Measurements from ENCODE around the gene THRA. TPM values are rescaled to one million over a fixed set of nuclear protein-coding genes. Genes with fewer than 3 reads are reported as not detected.
A peak's percentile ranks its signal among the peaks of the same experiment; 100 is the strongest.

Gene THRA, protein sequence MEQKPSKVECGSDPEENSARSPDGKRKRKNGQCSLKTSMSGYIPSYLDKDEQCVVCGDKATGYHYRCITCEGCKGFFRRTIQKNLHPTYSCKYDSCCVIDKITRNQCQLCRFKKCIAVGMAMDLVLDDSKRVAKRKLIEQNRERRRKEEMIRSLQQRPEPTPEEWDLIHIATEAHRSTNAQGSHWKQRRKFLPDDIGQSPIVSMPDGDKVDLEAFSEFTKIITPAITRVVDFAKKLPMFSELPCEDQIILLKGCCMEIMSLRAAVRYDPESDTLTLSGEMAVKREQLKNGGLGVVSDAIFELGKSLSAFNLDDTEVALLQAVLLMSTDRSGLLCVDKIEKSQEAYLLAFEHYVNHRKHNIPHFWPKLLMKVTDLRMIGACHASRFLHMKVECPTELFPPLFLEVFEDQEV
- total RNA-seq (57.3 TPM), polyA plus RNA-seq (ENCODE audit: insufficient read depth in 1 of 8, insufficient read length in 8 of 8, low replicate concordance in 1 of 8) (10 to 100 TPM; 58.3 to 75.2 (median 66.2) TPM)
- long read RNA-seq, donor 1, full-length matches to known transcripts: 4 of 4 reads
- long read RNA-seq, donor 1, partial matches to known transcripts: 0 of 4 reads
- long read RNA-seq, donor 1, other reads (novel, unspliced or antisense): 0 of 4 reads
- long read RNA-seq, donor 2: 0 reads
- long read RNA-seq, donor 3, full-length matches to known transcripts: 17 of 85 reads
- long read RNA-seq, donor 3, partial matches to known transcripts: 68 of 85 reads
- long read RNA-seq, donor 3, other reads (novel, unspliced or antisense): 0 of 85 reads
- long read RNA-seq, donor 4, full-length matches to known transcripts: 3 of 3 reads
- long read RNA-seq, donor 4, partial matches to known transcripts: 0 of 3 reads
- long read RNA-seq, donor 4, other reads (novel, unspliced or antisense): 0 of 3 reads
- long read RNA-seq, donor 5, full-length matches to known transcripts: 26 of 52 reads
- long read RNA-seq, donor 5, partial matches to known transcripts: 26 of 52 reads
- long read RNA-seq, donor 5, other reads (novel, unspliced or antisense): 0 of 52 reads
- long read RNA-seq, donor 6, full-length matches to known transcripts: 20 of 30 reads
- long read RNA-seq, donor 6, partial matches to known transcripts: 10 of 30 reads
- long read RNA-seq, donor 6, other reads (novel, unspliced or antisense): 0 of 30 reads
- long read RNA-seq, donor 7, full-length matches to known transcripts: 10 of 10 reads
- long read RNA-seq, donor 7, partial matches to known transcripts: 0 of 10 reads
- long read RNA-seq, donor 7, other reads (novel, unspliced or antisense): 0 of 10 reads
- long read RNA-seq, donor 8, full-length matches to known transcripts: 2 of 14 reads
- long read RNA-seq, donor 8, partial matches to known transcripts: 12 of 14 reads
- long read RNA-seq, donor 8, other reads (novel, unspliced or antisense): 0 of 14 reads
- long read RNA-seq, donor 9, full-length matches to known transcripts: 7 of 7 reads
- long read RNA-seq, donor 9, partial matches to known transcripts: 0 of 7 reads
- long read RNA-seq, donor 9, other reads (novel, unspliced or antisense): 0 of 7 reads
- long read RNA-seq, donor 10, partial matches to known transcripts: 15 of 16 reads
- long read RNA-seq, donor 10, other reads (novel, unspliced or antisense): 0 of 16 reads
- long read RNA-seq, donor 11, full-length matches to known transcripts: 12 of 12 reads
- long read RNA-seq, donor 11, partial matches to known transcripts: 0 of 12 reads
- long read RNA-seq, donor 11, other reads (novel, unspliced or antisense): 0 of 12 reads

- H3K4me1 ChIP-seq (ENCODE audit: control insufficient read depth, insufficient read depth, low read length): peaks cover 59% of the 10 kb centered on the region
- DNase-seq: peak; percentile 89
- H3K9me3 ChIP-seq (replicated peaks; ENCODE audit: control insufficient read depth, low read depth, low read length): no peaks in the 10 kb centered on the region
- no peaks in the 10 kb centered on the region for H3K27me3 ChIP-seq (ENCODE audit: control insufficient read depth, insufficient read depth, low read length)
- H3K4me3 ChIP-seq (ENCODE audit: low read length): peak within 1 kb of the TSS; percentile 99
- H3K27ac ChIP-seq (ENCODE audit: low read length): peak within 1 kb of the TSS; percentile 87
- WGBS (ENCODE audit: insufficient coverage): under 1% methylated on average over 50 of the region's 83 CpGs
- H3K36me3 ChIP-seq (ENCODE audit: control insufficient read depth, insufficient read depth, low read length): peaks cover 5% of the 10 kb centered on the region
These were observed at the start of gene THRA for GRCh38 chr17:40062329-40063186. Gene THRA (plus strand): TSS chr17:40062965. CDS start chr17:40074489, 11,524 bp downstream.

GRCh38 chr17:40014375-40014980 lies 48.3 kb upstream of the THRA start:
- whole genome bisulfite sequencing (ENCODE audit: insufficient coverage): 14% methylated on average over 7 of the region's 18 CpGs
- no peak overlapping the region for H3K4me3 ChIP-seq (ENCODE audit: low read length)
- peaks cover 1% of the 10 kb centered on the region for H3K36me3 ChIP-seq (ENCODE audit: control insufficient read depth, insufficient read depth, low read length)
- no peaks in the 10 kb centered on the region for H3K27me3 ChIP-seq (ENCODE audit: control insufficient read depth, insufficient read depth, low read length)
- no peaks in the 10 kb centered on the region for H3K9me3 ChIP-seq (replicated peaks; ENCODE audit: control insufficient read depth, low read depth, low read length)
- H3K4me1 ChIP-seq (ENCODE audit: control insufficient read depth, insufficient read depth, low read length): peaks cover 59% of the 10 kb centered on the region
- DNase-seq: no peak
- peak overlapping the region; percentile 20 for H3K27ac ChIP-seq (ENCODE audit: low read length)

GRCh38 chr17:40015005-40015997 lies 47.5 kb upstream of the THRA start, which contains the start of gene CSF3:
Gene CSF3 (plus strand): TSS chr17:40015440. CDS start chr17:40015475, 35 bp downstream.
- Histone ChIP-seq H3K4me3 (ENCODE audit: low read length) (no peak within 1 kb of the TSS), H3K27me3 (ENCODE audit: control insufficient read depth, insufficient read depth, low read length) (no peaks in the 10 kb centered on the region), H3K9me3 (replicated peaks; ENCODE audit: control insufficient read depth, low read depth, low read length) (no peaks in the 10 kb centered on the region), H3K36me3 (ENCODE audit: control insufficient read depth, insufficient read depth, low read length) (peaks cover 10% of the 10 kb centered on the region), H3K4me1 (ENCODE audit: control insufficient read depth, insufficient read depth, low read length) (peaks cover 67% of the 10 kb centered on the region), H3K27ac (ENCODE audit: low read length) (peak within 1 kb of the TSS; percentile 52)
- DNase-seq: no peak
- 53% methylated on average over 11 of the region's 20 CpGs for WGBS (ENCODE audit: insufficient coverage)

GRCh38 chr17:40015998-40016985 lies 46.5 kb upstream of the THRA start:
- H3K4me1 ChIP-seq (ENCODE audit: control insufficient read depth, insufficient read depth, low read length): peaks cover 77% of the 10 kb centered on the region
- peaks cover 16% of the 10 kb centered on the region for H3K36me3 ChIP-seq (ENCODE audit: control insufficient read depth, insufficient read depth, low read length)
- no peak overlapping the region for H3K4me3 ChIP-seq (ENCODE audit: low read length)
- H3K27ac ChIP-seq (ENCODE audit: low read length): no peak overlapping the region
- no peak for DNase-seq
- 54% methylated on average over 8 of the region's 26 CpGs for WGBS (ENCODE audit: insufficient coverage)
- no peaks in the 10 kb centered on the region for H3K9me3 ChIP-seq (replicated peaks; ENCODE audit: control insufficient read depth, low read depth, low read length)
- no peaks in the 10 kb centered on the region for H3K27me3 ChIP-seq (ENCODE audit: control insufficient read depth, insufficient read depth, low read length)

GRCh38 chr17:40017422-40018080 lies 45.2 kb upstream of the THRA start:
- Histone ChIP-seq H3K27me3 (ENCODE audit: control insufficient read depth, insufficient read depth, low read length) (no peaks in the 10 kb centered on the region), H3K4me1 (ENCODE audit: control insufficient read depth, insufficient read depth, low read length) (peaks cover 90% of the 10 kb centered on the region), H3K36me3 (ENCODE audit: control insufficient read depth, insufficient read depth, low read length) (peaks cover 29% of the 10 kb centered on the region), H3K9me3 (replicated peaks; ENCODE audit: control insufficient read depth, low read depth, low read length) (no peaks in the 10 kb centered on the region), H3K27ac (ENCODE audit: low read length) (peak overlapping the region; percentile 82), H3K4me3 (ENCODE audit: low read length) (no peak overlapping the region)
- peak; percentile 75 for DNase-seq
- 16% methylated on average over 7 of the region's 15 CpGs for WGBS (ENCODE audit: insufficient coverage)

DNA sequence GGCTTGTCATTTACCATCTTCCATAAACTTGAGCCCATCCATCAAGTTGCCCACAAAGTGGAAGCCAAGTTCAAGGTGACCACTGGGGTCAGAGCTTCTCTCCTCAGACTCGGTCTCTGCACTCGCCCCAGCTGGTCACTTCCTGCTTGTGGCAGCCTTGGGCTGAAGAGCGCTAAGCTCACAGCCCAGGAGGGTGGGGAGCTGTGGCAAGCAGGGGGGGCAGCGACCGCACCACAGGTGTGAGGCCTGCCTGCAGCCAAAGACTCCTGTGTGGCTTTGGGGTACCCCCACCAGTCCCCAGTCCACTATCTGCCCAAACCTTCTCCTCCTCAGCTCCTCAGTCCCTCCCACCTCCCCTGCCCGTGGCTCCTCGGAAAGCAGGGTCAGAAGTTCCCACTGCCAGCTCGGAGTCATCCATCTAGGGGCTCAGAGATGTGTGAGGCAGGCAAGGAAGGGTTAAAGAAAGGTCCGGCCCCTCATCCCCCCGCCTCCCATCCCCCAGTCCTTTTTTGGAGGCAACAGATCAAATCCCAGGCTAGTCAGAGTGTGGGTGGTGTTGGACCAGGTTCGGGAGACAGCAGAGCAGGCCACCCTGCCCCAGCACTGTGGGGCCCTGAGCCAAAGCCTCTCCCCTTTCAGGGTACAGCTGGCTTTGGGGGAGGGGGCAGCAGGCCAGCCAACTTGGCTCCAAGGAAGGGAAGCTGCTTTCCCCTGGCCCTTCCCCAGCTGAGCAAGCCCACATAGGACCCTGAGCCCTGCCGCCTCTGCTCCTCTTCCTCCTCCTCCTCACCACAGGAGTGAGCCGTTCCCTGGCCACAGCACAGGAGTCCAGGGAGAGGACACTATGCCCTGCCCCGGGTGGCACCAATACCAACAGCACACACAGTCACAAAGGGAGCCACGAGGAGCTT lies 44.3 kb upstream of the THRA start:
- 13% methylated on average over 11 of the region's 15 CpGs for WGBS (ENCODE audit: insufficient coverage)
- H3K9me3 ChIP-seq (replicated peaks; ENCODE audit: control insufficient read depth, low read depth, low read length): no peaks in the 10 kb centered on the region
- no peaks in the 10 kb centered on the region for H3K27me3 ChIP-seq (ENCODE audit: control insufficient read depth, insufficient read depth, low read length)
- H3K4me1 ChIP-seq (ENCODE audit: control insufficient read depth, insufficient read depth, low read length): peaks cover 99% of the 10 kb centered on the region
- H3K4me3 ChIP-seq (ENCODE audit: low read length): no peak overlapping the region
- DNase-seq: peak; percentile 89
- peak overlapping the region; percentile 82 for H3K27ac ChIP-seq (ENCODE audit: low read length)
- H3K36me3 ChIP-seq (ENCODE audit: control insufficient read depth, insufficient read depth, low read length): peaks cover 37% of the 10 kb centered on the region

Data from muscle of leg (tissue), 16 donors.